GM23248 (cell line): Measurements from ENCODE around the gene SMG5. TPM values are rescaled to one million over a fixed set of nuclear protein-coding genes. Genes with fewer than 3 reads are reported as not detected.

Experiments used
- DNase-seq: peaks from one replicate; pipeline ENCODE4 v3.0.0-alpha.2; 2015
- H2AFZ ChIP-seq: fragments of 200-600 bp; sonication (generic); 2 replicates; pipeline ENCODE4 v1.6.1; 2016; ENCODE audit warnings: antibody characterized with exemption
- H3F3A ChIP-seq: fragments of 200-600 bp; sonication (generic); 2 replicates; pipeline ENCODE4 v1.6.1; 2016; ENCODE audit warnings: mild to moderate bottlenecking, antibody characterized with exemption, mixed run types; ENCODE audit not compliant: insufficient read depth
- H3K27ac ChIP-seq: fragments of 200-600 bp; sonication (generic); 2 replicates; pipeline ENCODE4 v1.5.1; 2016; ENCODE audit warnings: mild to moderate bottlenecking
- H3K27me3 ChIP-seq: fragments of 200-600 bp; sonication (generic); replicated peaks from 2 replicates; pipeline ENCODE4 v1.6.1; 2016; ENCODE audit warnings: mild to moderate bottlenecking; ENCODE audit not compliant: insufficient read depth
- H3K36me3 ChIP-seq: fragments of 200-600 bp; sonication (generic); 2 replicates; pipeline ENCODE4 v1.6.1; 2016; ENCODE audit warnings: low read depth, mild to moderate bottlenecking
- H3K4me1 ChIP-seq: fragments of 200-600 bp; sonication (generic); 2 replicates; pipeline ENCODE4 v1.6.1; 2016; ENCODE audit warnings: mild to moderate bottlenecking; ENCODE audit not compliant: insufficient read depth
- H3K4me2 ChIP-seq: fragments of 200-600 bp; sonication (generic); one replicate; pipeline ENCODE4 v1.6.1; 2016; ENCODE audit warnings: mild to moderate bottlenecking; ENCODE audit not compliant: unreplicated experiment
- H3K4me3 ChIP-seq: fragments of 200-600 bp; sonication (generic); 2 replicates; pipeline ENCODE4 v1.5.1; 2016; ENCODE audit warnings: mild to moderate bottlenecking
- H3K79me2 ChIP-seq: fragments of 200-600 bp; sonication (generic); 2 replicates; pipeline ENCODE4 v1.6.1; 2016; ENCODE audit warnings: mild to moderate bottlenecking; ENCODE audit not compliant: insufficient read depth
- H3K9ac ChIP-seq: fragments of 200-600 bp; sonication (generic); 2 replicates; pipeline ENCODE4 v1.6.1; 2016; ENCODE audit warnings: mild to moderate bottlenecking
- H3K9me2 ChIP-seq: fragments of 200-600 bp; sonication (generic); 2 replicates; pipeline ENCODE4 v1.6.1; 2016; ENCODE audit warnings: mixed run types, mild to moderate bottlenecking, moderate library complexity; ENCODE audit not compliant: insufficient read depth
- H3K9me3 ChIP-seq: fragments of 200-600 bp; sonication (generic); one replicate; pipeline ENCODE4 v1.6.1; 2017; ENCODE audit warnings: low read depth
- H4K20me1 ChIP-seq: fragments of 200-600 bp; sonication (generic); 2 replicates; pipeline ENCODE4 v1.6.0; 2016; ENCODE audit not compliant: insufficient read depth
- EZH2 ChIP-seq: fragments of 200-600 bp; sonication (generic); IDR thresholded peaks from 2 replicates; pipeline ENCODE4 v1.6.1; 2018; ENCODE audit warnings: antibody characterized with exemption, mild to moderate bottlenecking; ENCODE audit not compliant: insufficient read depth, poor library complexity, severe bottlenecking
- EZH2phosphoT487 ChIP-seq: fragments of 200-600 bp; sonication (generic); IDR thresholded peaks from 2 replicates; pipeline ENCODE4 v1.6.1; 2018; ENCODE audit warnings: antibody characterized with exemption, moderate library complexity, mild to moderate bottlenecking, low read depth; ENCODE audit not compliant: insufficient read depth
- WGBS, 2 experiments: methylation state at CpG; one replicate each; pipeline ENCODE4 v1.1.6; 2015 to 2017; ENCODE audit warnings: low lambda C conversion rate in 2 of 2, low coverage in 1 of 2; ENCODE audit errors: missing lambda C conversion rate in 2 of 2; 5-methylcytosine and 5-hydroxymethylcytosine counted together
- in situ Hi-C: fragments of 300-500 bp; cut with MboI; formaldehyde crosslinking; loops from 2 replicates; pipeline ENCODE4 v1.15.0; 2020
- polyA plus RNA-seq: library from polyadenylated mRNA; unstranded; fragments of >200 nt; fragmentation: Nextera tagmentation; extraction: Ambion mirVana; gene quantifications from 2 replicates; pipeline ENCODE4 v1.2.1, GENCODE V29; 2016
- total RNA-seq: library from RNA; depleted of rRNA; stranded (reverse); fragments of >200 nt; shearing (Covaris generic); gene quantifications from 2 replicates; pipeline ENCODE4 v1.2.3, GENCODE V29; 2014

SMG5 gene
- total and polyA plus RNA-seq, 2 experiments from 2014 or later: 32.2 to 60.0 TPM

DNA sequence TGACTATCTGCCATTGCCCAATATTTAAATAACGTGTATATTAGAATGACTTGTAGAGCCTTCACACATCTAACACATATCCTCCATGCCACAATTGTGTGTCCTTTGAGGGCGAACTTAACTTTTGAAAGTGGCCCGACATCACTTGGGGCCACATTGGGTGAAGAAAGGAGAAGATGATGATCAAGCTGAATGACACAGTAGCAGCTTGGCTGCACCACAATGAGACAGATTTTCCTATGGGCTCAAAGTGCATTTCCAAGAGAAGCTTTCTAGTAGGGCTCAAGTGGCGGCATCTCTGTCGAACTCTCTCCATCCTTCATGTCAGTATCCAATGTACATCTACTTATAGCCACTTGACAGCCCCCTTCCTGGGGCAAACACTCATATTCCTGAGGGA lies 44.4 kb downstream of the SMG5 start:
- no peaks in the 10 kb centered on the region for H4K20me1 ChIP-seq
- H3K4me2 ChIP-seq: no peak overlapping the region
- DNase-seq: no peak
- TF ChIP-seq EZH2phosphoT487 (no peak), EZH2 (no peak)
- no peak overlapping the region for H3K27ac ChIP-seq
- H3K79me2 ChIP-seq: no peaks in the 10 kb centered on the region
- no peaks in the 10 kb centered on the region for H3K9me2 ChIP-seq
- no peak overlapping the region for H3K4me3 ChIP-seq
- H2AFZ ChIP-seq: no peak overlapping the region
- no peaks in the 10 kb centered on the region for H3K9me3 ChIP-seq
- peaks cover 15% of the 10 kb centered on the region for H3K4me1 ChIP-seq
- H3F3A ChIP-seq: peaks cover 8% of the 10 kb centered on the region
- 96 to 99% methylated on average over 5 of the region's 5 CpGs for whole genome bisulfite sequencing, 2 experiments
- no peaks in the 10 kb centered on the region for H3K27me3 ChIP-seq
- in situ Hi-C loops: no loop called here
- no peaks in the 10 kb centered on the region for H3K36me3 ChIP-seq
- H3K9ac ChIP-seq: no peak overlapping the region

DNA sequence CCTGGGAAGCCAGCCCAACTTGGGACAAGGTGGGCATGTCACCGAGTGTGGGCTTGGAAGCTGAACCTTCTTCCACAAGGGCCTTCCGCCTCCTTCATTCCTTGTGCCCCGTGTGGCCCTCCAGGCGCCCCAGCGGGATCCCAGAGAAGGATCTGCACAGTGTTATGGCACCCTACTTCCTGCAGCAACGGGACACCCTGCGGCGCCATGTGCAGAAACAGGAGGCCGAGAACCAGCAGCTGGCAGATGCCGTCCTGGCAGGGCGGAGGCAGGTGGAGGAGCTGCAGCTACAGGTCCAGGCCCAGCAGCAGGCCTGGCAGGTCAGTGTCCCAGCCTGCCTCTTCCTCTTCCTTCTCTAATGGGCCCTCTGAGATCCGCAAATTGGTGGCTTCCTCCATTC lies 46.5 kb downstream of the SMG5 start:
- Histone ChIP-seq H3K36me3 (no peaks in the 10 kb centered on the region), H3K27me3 (no peaks in the 10 kb centered on the region), H3K79me2 (no peaks in the 10 kb centered on the region), H3K9me3 (no peaks in the 10 kb centered on the region), H3K9me2 (no peaks in the 10 kb centered on the region), H2AFZ (no peak overlapping the region), H4K20me1 (no peaks in the 10 kb centered on the region), H3K27ac (no peak overlapping the region), H3K9ac (no peak overlapping the region), H3K4me2 (no peak overlapping the region), H3K4me1 (peaks cover 16% of the 10 kb centered on the region), H3F3A (peaks cover 22% of the 10 kb centered on the region), H3K4me3 (no peak overlapping the region)
- DNase-seq: no peak
- 94 to 95% methylated on average over 12 of the region's 12 CpGs for WGBS, 2 experiments
- in situ Hi-C loops: no loop called here
- no peak for TF ChIP-seq EZH2phosphoT487
- TF ChIP-seq EZH2: no peak

GRCh38 chr1:156233426-156234127 lies 49.0 kb downstream of the SMG5 start:
- no peaks in the 10 kb centered on the region for H3K9me3 ChIP-seq
- no peaks in the 10 kb centered on the region for H4K20me1 ChIP-seq
- peaks cover 16% of the 10 kb centered on the region for H3K4me1 ChIP-seq
- H3F3A ChIP-seq: peaks cover 22% of the 10 kb centered on the region
- in situ Hi-C loops: no loop called here
- no peaks in the 10 kb centered on the region for H3K79me2 ChIP-seq
- WGBS, 2 experiments: 21 to 28% methylated on average over 5 of the region's 5 CpGs
- no peaks in the 10 kb centered on the region for H3K27me3 ChIP-seq
- no peaks in the 10 kb centered on the region for H3K9me2 ChIP-seq
- 0 out of 2 replicates have a peak overlapping the region, but pooled peaks have one; percentile 12 for H3K4me3 ChIP-seq
- peak overlapping the region; percentile 63 for H3K9ac ChIP-seq
- H2AFZ ChIP-seq: no peak overlapping the region
- H3K36me3 ChIP-seq: no peaks in the 10 kb centered on the region
- TF ChIP-seq EZH2phosphoT487 (no peak), EZH2 (no peak)
- H3K27ac ChIP-seq: peak overlapping the region; percentile 88
- DNase-seq: peak; percentile 89
- H3K4me2 ChIP-seq: peak overlapping the region; percentile 65

- WGBS, 2 experiments: 96 to 98% methylated on average over 12 of the region's 12 CpGs
- H3K9ac ChIP-seq: peak overlapping the region; percentile 63; the same call in 1 of the 2 replicates
- H4K20me1 ChIP-seq: no peaks in the 10 kb centered on the region
- H3K27me3 ChIP-seq: no peaks in the 10 kb centered on the region
- peaks cover 22% of the 10 kb centered on the region for H3F3A ChIP-seq
- in situ Hi-C loops: no loop called here
- H3K27ac ChIP-seq: peak overlapping the region; percentile 88; the same call in 1 of the 2 replicates
- no peaks in the 10 kb centered on the region for H3K36me3 ChIP-seq
- H3K4me1 ChIP-seq: peaks cover 16% of the 10 kb centered on the region
- DNase-seq: no peak
- no peak overlapping the region for H2AFZ ChIP-seq
- H3K4me2 ChIP-seq: no peak overlapping the region
- no peak for TF ChIP-seq EZH2phosphoT487
- no peak for TF ChIP-seq EZH2
- H3K9me3 ChIP-seq: no peaks in the 10 kb centered on the region
- H3K9me2 ChIP-seq: no peaks in the 10 kb centered on the region
- H3K4me3 ChIP-seq: no peak overlapping the region
- no peaks in the 10 kb centered on the region for H3K79me2 ChIP-seq
Observed at GRCh38 chr1:156232201-156232894, 50.3 kb downstream of the SMG5 start.
